HG03432 (cell line): ENCODE measurements around the gene DOCK4.
"Not testable (repeated sequence)": the region's sequence is repeated elsewhere in the genome, so short reads cannot be mapped to it uniquely, and the experiment has no call there.

Experiments used
- ATAC-seq: cut with Tn5 transposase; IDR thresholded peaks from one replicate; pipeline ENCODE4 v1.9.1; 2021; ENCODE audit warnings: mild to moderate bottlenecking, moderate library complexity; ENCODE audit not compliant: unreplicated experiment

Gene DOCK4

DNA sequence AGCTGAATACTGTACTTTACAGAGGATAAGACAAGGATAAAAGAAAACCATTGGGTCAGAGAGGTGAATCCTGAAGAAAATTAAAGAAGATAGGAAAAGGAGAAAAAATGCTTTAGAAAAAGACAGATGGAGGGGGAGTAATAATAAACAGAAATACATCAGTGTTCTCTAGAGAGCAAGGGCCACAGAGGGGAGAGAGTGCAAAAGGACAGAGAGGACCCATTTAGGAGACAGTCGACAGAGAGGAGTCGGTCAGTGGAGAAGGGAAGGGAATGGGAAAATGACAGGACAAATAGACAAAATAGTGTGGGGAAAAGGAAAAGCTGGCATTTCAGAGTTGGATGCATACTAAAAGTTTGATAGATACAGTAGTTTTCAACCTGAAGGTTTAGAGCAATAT is 287.0 kb downstream of the DOCK4 start:
- no peak for ATAC-seq

DNA sequence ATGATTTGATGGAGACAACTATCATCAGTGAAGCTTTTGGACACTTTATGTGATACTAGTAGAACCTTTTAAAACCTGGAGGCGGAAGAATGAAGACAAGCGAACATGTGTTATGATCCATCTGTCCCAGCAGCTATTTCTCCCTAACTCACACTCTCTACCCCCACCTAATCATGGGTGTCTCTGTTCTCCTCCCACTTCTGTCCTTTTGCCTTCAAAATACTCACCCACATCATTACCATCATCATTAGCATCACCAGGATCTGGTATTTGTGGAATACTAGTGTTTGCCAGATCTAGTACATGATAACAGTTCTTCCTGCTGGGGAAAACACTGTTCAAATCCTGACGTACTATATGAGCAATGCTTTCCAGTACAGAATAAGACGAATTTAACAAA is 287.7 kb downstream of the DOCK4 start:
- ATAC-seq, result no peak

DNA sequence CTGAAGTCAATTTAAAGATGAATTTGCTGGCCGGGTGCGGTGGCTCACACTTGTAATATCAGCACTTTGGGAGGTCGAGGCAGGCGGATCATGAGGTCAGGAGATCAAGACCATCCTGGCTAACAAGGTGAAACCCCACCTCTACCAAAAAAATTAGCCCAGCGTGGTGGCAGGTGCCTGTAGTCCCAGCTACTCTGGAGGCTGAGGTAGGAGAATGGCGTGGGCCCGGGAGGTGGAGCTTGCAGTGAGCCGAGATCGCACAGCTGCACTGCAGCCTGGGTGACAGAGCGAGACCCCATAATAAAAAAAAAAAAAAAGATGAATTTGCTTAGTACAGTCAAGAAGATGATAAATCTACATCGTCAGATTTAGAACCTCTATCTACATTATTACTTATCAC is 288.8 kb downstream of the DOCK4 start:
- not testable (repeated sequence) for ATAC-seq

DNA sequence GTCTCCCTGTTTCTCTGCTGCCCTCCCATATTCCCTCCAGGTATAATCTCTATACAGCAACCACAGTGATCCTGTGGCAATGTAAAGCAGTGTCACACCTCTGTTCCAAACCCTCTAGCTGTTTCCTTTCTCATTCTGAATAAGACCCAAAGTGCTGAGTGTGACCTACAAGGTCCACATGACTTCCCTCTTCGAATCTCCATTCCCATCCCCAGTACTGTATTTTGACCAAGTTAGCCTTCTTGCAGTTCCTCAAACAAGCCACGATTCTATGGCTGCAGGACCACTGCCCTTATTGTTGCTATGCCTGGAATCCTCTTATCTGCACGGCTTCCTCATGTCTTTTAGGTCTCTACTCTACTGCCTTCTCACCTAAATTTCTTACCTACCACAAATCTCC is 291.9 kb downstream of the DOCK4 start:
- ATAC-seq, result no peak

- no peak for ATAC-seq
These were observed 294.8 kb downstream of the DOCK4 start for GRCh38 chr7:111911166-111911961.

DNA sequence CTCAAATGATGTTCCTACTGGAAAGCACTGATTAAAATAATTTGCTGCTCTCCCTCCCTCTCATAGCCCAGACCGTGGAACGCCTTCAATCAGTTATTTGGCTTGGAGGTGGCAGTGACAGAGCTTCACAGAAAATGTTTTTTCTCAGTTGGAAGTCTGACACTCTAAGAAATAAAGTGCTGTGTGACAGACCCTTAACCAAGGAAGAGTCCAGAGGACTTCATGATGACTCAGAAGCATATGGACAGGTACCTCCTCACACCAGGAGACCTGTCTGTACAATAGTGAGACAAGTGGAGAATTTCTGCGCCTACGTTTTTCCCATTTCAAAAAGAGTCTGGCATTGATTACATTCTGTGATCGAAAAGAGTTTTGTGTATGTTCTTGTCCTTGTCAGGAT is 295.5 kb downstream of the DOCK4 start:
- no peak for ATAC-seq

GRCh38 chr7:111908673-111909072 is 297.5 kb downstream of the DOCK4 start:
- ATAC-seq, result not testable (repeated sequence)

GRCh38 chr7:111903797-111904196 is 302.4 kb downstream of the DOCK4 start:
- no peak for ATAC-seq

DNA sequence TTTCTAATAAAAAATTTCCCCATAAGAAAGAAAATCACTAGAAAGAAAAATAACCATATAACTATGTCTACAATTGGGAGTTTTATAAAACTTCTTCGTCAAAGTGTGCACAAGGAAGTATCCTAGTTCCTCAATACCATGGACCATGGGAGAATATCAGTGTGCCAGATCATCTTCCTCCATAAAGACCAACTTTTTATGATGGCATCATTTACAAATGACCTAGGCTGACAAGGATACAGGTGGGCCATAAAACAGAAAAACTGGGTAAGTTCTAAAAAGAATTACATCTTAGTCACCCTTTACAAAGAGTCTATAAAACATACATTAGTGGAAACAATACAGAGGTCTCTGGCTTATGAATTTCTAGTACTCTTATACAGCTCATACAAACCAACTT is 303.2 kb downstream of the DOCK4 start:
- no peak for ATAC-seq

GRCh38 chr7:111900283-111900682 is 305.9 kb downstream of the DOCK4 start:
- ATAC-seq, result no peak

DNA sequence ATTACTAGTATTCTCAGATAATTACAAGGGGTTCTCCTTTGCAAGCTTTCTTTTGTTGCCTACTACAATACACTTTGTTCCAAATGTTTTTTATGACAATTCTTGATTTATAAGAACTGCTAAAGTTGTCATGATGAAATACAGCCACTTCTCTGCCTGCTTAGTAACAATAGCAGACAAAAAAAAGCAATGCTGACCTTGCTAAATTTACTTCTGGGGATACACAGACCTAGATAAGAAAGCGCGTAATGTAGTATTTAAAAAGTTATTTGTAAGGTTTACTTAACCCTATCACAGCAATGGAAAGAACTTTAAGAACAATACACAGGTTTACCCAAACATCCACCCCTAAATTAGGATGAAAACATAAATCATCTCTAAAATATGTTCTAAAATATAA is 311.1 kb downstream of the DOCK4 start:
- no peak for ATAC-seq

- ATAC-seq, result no peak
These were observed 311.7 kb downstream of the DOCK4 start for GRCh38 chr7:111894518-111894917.

DNA sequence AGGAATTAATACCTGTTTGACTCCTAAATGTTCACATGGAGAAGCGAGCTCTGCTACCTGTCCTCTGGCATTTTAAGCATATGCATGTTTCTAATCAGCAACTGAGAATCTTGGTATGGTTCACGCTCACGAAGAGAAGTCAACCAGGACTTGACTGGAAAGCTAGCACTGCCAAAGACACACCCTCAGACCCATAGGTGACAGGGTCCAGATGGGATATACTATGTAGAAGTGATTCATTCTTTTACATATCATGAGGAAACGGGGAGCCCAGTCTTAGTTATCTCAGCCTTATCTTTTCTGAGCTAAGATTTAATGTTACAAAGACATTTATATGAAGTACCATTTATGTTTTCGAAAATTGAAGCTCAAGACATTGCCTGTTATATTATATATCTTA is 313.0 kb downstream of the DOCK4 start:
- ATAC-seq, result no peak

- no peak for ATAC-seq
These were observed 313.6 kb downstream of the DOCK4 start for GRCh38 chr7:111892588-111892987.

- ATAC-seq, result no peak
These were observed 318.5 kb downstream of the DOCK4 start for GRCh38 chr7:111887734-111888133.

GRCh38 chr7:111886233-111886632 is 320.0 kb downstream of the DOCK4 start:
- no peak for ATAC-seq

DNA sequence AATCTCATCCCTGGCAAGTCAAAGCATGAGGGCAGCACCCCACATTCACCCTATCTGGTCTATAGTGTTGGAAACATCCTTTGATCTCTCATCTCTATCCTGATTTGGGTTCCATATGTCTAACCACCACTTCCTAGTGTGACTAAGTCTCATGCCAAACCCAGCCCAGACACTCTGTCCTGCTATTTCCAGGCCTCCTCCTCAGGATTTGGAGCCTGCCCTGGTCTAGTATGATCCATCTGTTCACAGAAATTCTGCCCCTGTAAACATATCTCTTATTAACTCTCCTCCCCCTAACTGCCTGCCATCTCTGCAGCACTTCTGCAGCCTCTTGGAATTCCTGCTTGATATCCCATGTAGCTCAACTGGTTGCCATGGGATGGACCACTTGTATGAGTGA is 323.0 kb downstream of the DOCK4 start:
- no peak for ATAC-seq

DNA sequence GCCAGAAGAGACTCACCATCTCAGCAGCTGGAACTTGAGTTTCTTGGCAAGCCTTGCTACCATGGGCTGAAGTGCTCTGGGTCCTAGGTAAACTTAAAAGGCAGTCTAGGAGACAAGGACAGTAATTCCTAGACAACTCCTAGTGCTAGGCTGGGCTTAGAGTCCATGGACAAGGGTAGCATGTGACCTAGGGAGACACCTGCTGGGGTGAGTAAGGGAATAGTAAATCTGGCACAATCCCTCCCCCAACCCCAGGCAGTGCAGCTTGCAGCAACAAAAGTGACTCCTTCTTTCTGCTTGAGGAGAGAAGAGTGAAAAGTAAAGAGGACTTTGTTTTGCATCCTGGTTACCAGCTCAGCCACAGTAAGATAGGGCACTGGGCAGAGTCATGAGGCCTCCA is 327.4 kb downstream of the DOCK4 start:
- no peak for ATAC-seq

- ATAC-seq, result no peak
These were observed 328.3 kb downstream of the DOCK4 start for GRCh38 chr7:111877931-111878330.

DNA sequence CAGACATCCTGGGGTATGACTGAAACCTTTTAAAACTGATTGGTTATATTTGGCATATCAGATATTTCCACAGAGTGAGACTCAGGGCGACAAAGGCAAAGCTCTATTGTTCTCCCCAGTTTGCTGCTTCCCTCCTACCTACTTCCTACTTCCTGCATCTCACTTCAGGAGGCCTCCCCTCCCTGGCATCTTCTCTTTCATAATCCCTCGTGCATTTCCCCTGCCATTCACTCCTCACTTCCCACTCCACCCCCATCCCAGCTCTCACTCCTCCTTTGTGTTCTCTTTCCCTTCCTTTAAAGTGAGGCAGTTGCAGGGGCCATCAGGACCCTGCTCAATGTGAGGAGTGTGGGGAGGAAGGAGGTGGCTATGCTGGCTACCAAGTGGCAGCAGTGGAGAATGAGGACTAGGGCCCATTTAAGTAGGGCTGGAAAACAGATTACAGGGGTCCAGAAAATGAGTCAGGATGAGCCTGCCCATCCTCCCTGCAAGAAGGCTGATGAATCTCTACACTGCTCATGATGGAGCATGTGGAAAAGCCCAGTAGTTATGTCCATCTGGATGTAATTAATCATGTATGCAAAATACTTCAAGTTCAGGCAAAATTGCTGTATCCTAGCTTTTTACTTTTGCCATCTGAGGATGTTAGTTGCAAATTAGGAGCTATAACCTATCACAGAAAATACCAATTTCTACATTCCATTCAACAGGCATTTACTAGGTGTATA is 332.1 kb downstream of the DOCK4 start:
- ATAC-seq, result no peak

DNA sequence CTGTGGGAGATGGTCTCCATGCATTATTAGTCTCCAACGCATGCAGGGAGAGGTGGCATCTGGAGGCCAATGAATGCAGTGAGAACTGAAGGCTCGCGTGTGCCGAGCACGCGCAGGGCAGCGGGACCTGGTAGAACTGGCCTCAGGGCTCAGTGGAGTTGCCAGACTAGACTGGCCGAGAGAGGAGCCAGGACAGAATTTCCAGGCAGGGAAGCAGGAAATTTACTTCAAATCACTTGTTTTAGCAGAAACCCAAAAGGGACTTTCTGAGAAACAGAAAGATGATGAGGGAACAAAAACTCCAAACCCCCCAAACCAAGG is 332.9 kb downstream of the DOCK4 start:
- no peak for ATAC-seq

GRCh38 chr7:111872450-111873325 is 333.5 kb downstream of the DOCK4 start:
- no peak for ATAC-seq
